ENCODE measurements around the gene RIBC2. TPM values are rescaled to one million over a fixed set of nuclear protein-coding genes. Genes with fewer than 3 reads are reported as not detected.
"Not testable (repeated sequence)": the region's sequence is repeated elsewhere in the genome, so short reads cannot be mapped to it uniquely, and the experiment has no call there.

The RIBC2 gene
- total RNA-seq, 2 experiments from 2014 or later: 12.8 to 16.2 TPM

GRCh38 chr22:45456811-45457210 is 43.3 kb downstream of the RIBC2 start:
- H3K36me3 Mint-ChIP-seq: no peaks in the 10 kb centered on the region
- no peaks in the 10 kb centered on the region for H3K4me1 Mint-ChIP-seq
- no peak for ATAC-seq
- no peak overlapping the region for H3K4me3 Mint-ChIP-seq
- no peak overlapping the region for H3K27ac Mint-ChIP-seq
- H3K9me3 Mint-ChIP-seq (ENCODE audit: low read depth): no peaks in the 10 kb centered on the region
- CTCF ChIA-PET: interaction anchor here (1.9 kb wide), 1 partner anchor 22 kb away, joined by 5 read pairs; no protein-coding TSS in a partner anchor
- peaks cover 5% of the 10 kb centered on the region for H3K27me3 Mint-ChIP-seq
- no peak for DNase-seq

GRCh38 chr22:45458532-45458931 is 45.0 kb downstream of the RIBC2 start:
- H3K27me3 Mint-ChIP-seq: peaks cover 3% of the 10 kb centered on the region
- ATAC-seq (no peak), DNase-seq (no peak)
- H3K27ac Mint-ChIP-seq: no peak overlapping the region
- H3K9me3 Mint-ChIP-seq (ENCODE audit: low read depth): no peaks in the 10 kb centered on the region
- CTCF ChIA-PET: interaction anchor here (0.7 kb wide), 1 partner anchor 35 kb away, joined by 3 read pairs; no protein-coding TSS in a partner anchor
- H3K36me3 Mint-ChIP-seq: no peaks in the 10 kb centered on the region
- no peaks in the 10 kb centered on the region for H3K4me1 Mint-ChIP-seq
- H3K4me3 Mint-ChIP-seq: no peak overlapping the region

GRCh38 chr22:45459235-45459634 is 45.7 kb downstream of the RIBC2 start:
- DNase-seq: no peak
- ATAC-seq: no peak
- Mint-ChIP-seq H3K4me3 (no peak overlapping the region), H3K27ac (no peak overlapping the region), H3K9me3 (ENCODE audit: low read depth) (no peaks in the 10 kb centered on the region), H3K27me3 (peaks cover 3% of the 10 kb centered on the region), H3K4me1 (no peaks in the 10 kb centered on the region), H3K36me3 (no peaks in the 10 kb centered on the region)
- CTCF ChIA-PET: interaction anchor here (0.7 kb wide), 1 partner anchor 34 kb away, joined by 3 read pairs; no protein-coding TSS in a partner anchor

GRCh38 chr22:45460288-45461109 is 47.0 kb downstream of the RIBC2 start:
- ATAC-seq: no peak

GRCh38 chr22:45462034-45462655 is 48.7 kb downstream of the RIBC2 start:
- H3K36me3 Mint-ChIP-seq: no peaks in the 10 kb centered on the region
- DNase-seq (no peak), ATAC-seq (peak; percentile 42)

More at GRCh38 chr22:45460288-45461109, 47.0 kb downstream of the RIBC2 start:
- H3K4me3 Mint-ChIP-seq: no peak overlapping the region
- no peaks in the 10 kb centered on the region for H3K9me3 Mint-ChIP-seq (ENCODE audit: low read depth)
- no peaks in the 10 kb centered on the region for H3K36me3 Mint-ChIP-seq
- DNase-seq: no peak
- CTCF ChIA-PET: interaction anchor here (0.7 kb wide), 1 partner anchor 403 kb away, joined by 3 read pairs; no protein-coding TSS in a partner anchor
- no peaks in the 10 kb centered on the region for H3K4me1 Mint-ChIP-seq
- H3K27me3 Mint-ChIP-seq: peaks cover 9% of the 10 kb centered on the region
- no peak overlapping the region for H3K27ac Mint-ChIP-seq

GRCh38 chr22:45463691-45464090 is 50.2 kb downstream of the RIBC2 start:
- H3K9me3 Mint-ChIP-seq (ENCODE audit: low read depth); H3K4me3 Mint-ChIP-seq; CTCF ChIA-PET; ATAC-seq; H3K4me1 Mint-ChIP-seq; H3K36me3 Mint-ChIP-seq; H3K27ac Mint-ChIP-seq; DNase-seq: not testable (repeated sequence)
- H3K27me3 Mint-ChIP-seq: peaks cover 15% of the 10 kb centered on the region

More at GRCh38 chr22:45462034-45462655, 48.7 kb downstream of the RIBC2 start:
- Mint-ChIP-seq H3K4me1 (no peaks in the 10 kb centered on the region), H3K9me3 (ENCODE audit: low read depth) (no peaks in the 10 kb centered on the region), H3K27me3 (peaks cover 15% of the 10 kb centered on the region), H3K4me3 (no peak overlapping the region), H3K27ac (no peak overlapping the region)
- CTCF ChIA-PET: interaction anchor here (1.2 kb wide), 1 partner anchor 90 kb away, joined by 3 read pairs; no protein-coding TSS in a partner anchor

- Mint-ChIP-seq H3K9me3 (ENCODE audit: low read depth) (no peaks in the 10 kb centered on the region), H3K27ac (no peak overlapping the region), H3K27me3 (peaks cover 15% of the 10 kb centered on the region), H3K4me1 (no peaks in the 10 kb centered on the region), H3K4me3 (no peak overlapping the region), H3K36me3 (no peaks in the 10 kb centered on the region)
- CTCF ChIA-PET: no interaction called here
- ATAC-seq (no peak), DNase-seq (no peak)
Observed at GRCh38 chr22:45465633-45466032, 52.1 kb downstream of the RIBC2 start.

GRCh38 chr22:45468872-45469271 is 55.4 kb downstream of the RIBC2 start:
- no peaks in the 10 kb centered on the region for H3K4me1 Mint-ChIP-seq
- DNase-seq (no peak), ATAC-seq (no peak)
- H3K9me3 Mint-ChIP-seq (ENCODE audit: low read depth): no peaks in the 10 kb centered on the region
- H3K27ac Mint-ChIP-seq: no peak overlapping the region
- H3K36me3 Mint-ChIP-seq: no peaks in the 10 kb centered on the region
- CTCF ChIA-PET: no interaction called here
- H3K4me3 Mint-ChIP-seq: no peak overlapping the region
- peaks cover 21% of the 10 kb centered on the region for H3K27me3 Mint-ChIP-seq

- ATAC-seq (no peak), DNase-seq (no peak)
- H3K4me1 Mint-ChIP-seq: no peaks in the 10 kb centered on the region
- CTCF ChIA-PET: no interaction called here
- no peak overlapping the region for H3K4me3 Mint-ChIP-seq
- no peak overlapping the region for H3K27ac Mint-ChIP-seq
- H3K36me3 Mint-ChIP-seq: no peaks in the 10 kb centered on the region
- H3K9me3 Mint-ChIP-seq (ENCODE audit: low read depth): no peaks in the 10 kb centered on the region
- peaks cover 20% of the 10 kb centered on the region for H3K27me3 Mint-ChIP-seq
Observed at GRCh38 chr22:45469281-45470073, 56.0 kb downstream of the RIBC2 start.

GRCh38 chr22:45470871-45471270 is 57.4 kb downstream of the RIBC2 start:
- CTCF ChIA-PET: no interaction called here
- no peaks in the 10 kb centered on the region for H3K36me3 Mint-ChIP-seq
- DNase-seq (no peak), ATAC-seq (no peak)
- H3K9me3 Mint-ChIP-seq (ENCODE audit: low read depth): no peaks in the 10 kb centered on the region
- peaks cover 16% of the 10 kb centered on the region for H3K27me3 Mint-ChIP-seq
- no peak overlapping the region for H3K27ac Mint-ChIP-seq
- no peak overlapping the region for H3K4me3 Mint-ChIP-seq
- H3K4me1 Mint-ChIP-seq: no peaks in the 10 kb centered on the region

GRCh38 chr22:45472426-45472825 is 58.9 kb downstream of the RIBC2 start:
- no peak for DNase-seq
- peaks cover 15% of the 10 kb centered on the region for H3K27me3 Mint-ChIP-seq
- no peak overlapping the region for H3K27ac Mint-ChIP-seq
- H3K4me3 Mint-ChIP-seq: no peak overlapping the region
- no peak for ATAC-seq
- CTCF ChIA-PET: no interaction called here
- H3K9me3 Mint-ChIP-seq (ENCODE audit: low read depth): no peaks in the 10 kb centered on the region
- no peaks in the 10 kb centered on the region for H3K4me1 Mint-ChIP-seq
- H3K36me3 Mint-ChIP-seq: no peaks in the 10 kb centered on the region

GRCh38 chr22:45473626-45474237 is 60.2 kb downstream of the RIBC2 start:
- Mint-ChIP-seq H3K36me3 (no peaks in the 10 kb centered on the region), H3K27ac (no peak overlapping the region), H3K9me3 (ENCODE audit: low read depth) (no peaks in the 10 kb centered on the region), H3K4me3 (no peak overlapping the region), H3K27me3 (peaks cover 20% of the 10 kb centered on the region), H3K4me1 (no peaks in the 10 kb centered on the region)
- no peak for DNase-seq
- CTCF ChIA-PET: interaction anchor here (0.6 kb wide), 1 partner anchor 8 kb away, joined by 3 read pairs; no protein-coding TSS in a partner anchor
- ATAC-seq: no peak
